Head of caudate nucleus (tissue), 42 donors: ENCODE measurements around the gene SNTB2.

ENCODE experiments used
- DNase-seq, 42 donors: peaks; one replicate each; pipeline versions ENCODE4 v3.0.0 to v3.0.0-alpha.2; 2020 to 2021; ENCODE audit warnings: mixed read lengths in 7 of 42
- intact Hi-C: fragments of 100-400 bp; cut with DNase I; formaldehyde crosslinking; loops from one replicate; pipeline ENCODE4 v1.15.0; 2022

Gene SNTB2

GRCh38 chr16:69325784-69326171, 138.8 kb downstream of the SNTB2 start:
- DNase-seq: peak in 5 of 42 donors; percentile 1 to 35 (median 22)
- intact Hi-C loops: no loop called here

GRCh38 chr16:69326172-69326873, 139.4 kb downstream of the SNTB2 start:
- intact Hi-C loops: no loop called here
- peak in 4 of 42 donors; percentile 3 to 30 (median 18) for DNase-seq

DNA sequence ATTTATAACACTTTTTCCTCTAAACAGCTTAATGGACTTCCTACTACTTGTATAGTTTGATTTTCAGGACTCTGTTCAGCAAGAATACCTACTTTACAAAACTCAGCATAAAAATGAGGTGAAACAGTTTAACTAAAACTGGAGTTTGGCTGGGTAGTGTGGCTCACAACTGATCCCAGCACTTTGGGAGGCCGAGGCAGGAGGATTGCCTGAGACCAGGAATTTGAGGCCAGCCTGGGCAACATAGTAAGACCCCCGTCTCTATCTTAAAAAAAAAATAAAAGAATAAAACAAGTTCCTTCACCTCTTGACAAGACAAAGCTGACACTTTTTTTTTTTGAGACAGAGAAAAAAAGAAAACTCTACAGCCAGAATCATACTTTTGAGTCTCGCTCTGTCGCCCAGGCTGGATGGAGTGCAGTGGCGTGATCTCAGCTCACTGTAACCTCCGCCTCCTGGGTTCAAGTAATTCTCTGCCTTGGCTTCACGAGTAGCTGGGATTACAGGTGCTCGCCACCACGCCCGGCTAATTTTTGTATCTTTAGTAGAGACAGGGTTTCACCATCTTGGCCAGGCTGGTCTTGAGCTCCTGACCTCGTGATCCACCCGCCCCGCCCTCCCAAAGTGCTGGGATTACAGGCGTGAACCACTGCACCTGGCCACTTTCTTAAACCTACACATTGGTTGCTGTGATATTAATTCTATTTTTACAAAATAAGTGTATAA, 140.8 kb downstream of the SNTB2 start:
- peak in 6 of 42 donors; percentile 7 to 25 (median 16) for DNase-seq
- intact Hi-C loops: no loop called here

DNA sequence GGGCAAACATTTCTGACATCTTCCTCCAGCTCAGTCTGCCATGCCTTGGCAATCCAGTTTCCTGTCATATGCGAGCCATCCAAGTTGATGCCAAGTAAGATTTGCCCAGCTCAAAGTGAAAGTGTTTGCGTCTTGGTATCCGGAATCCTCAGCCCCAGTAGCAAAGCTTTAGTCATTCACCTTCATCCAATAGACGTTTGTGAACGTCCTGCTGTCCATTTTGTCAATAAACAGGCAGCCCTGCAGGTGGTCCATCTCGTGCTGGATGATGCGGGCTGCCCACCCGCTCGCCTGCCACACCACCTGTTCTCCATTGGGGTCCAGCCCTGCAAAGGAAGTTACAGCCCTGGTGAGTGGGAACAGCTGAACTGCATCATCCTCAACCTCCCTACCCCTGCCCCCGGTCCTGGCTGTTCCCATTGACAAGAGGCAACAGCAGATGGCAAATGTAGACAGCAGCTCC, 141.9 kb downstream of the SNTB2 start:
- DNase-seq: peak in 7 of 42 donors; percentile 6 to 35 (median 27)
- intact Hi-C loops: no loop called here

- peak in 37 of 42 donors; percentile 5 to 78 (median 59) for DNase-seq
- intact Hi-C loops: loop anchor here (10.0 kb wide), 1 partner anchor 55 kb away; the partner anchor contains the start of gene TERF2
Observed at GRCh38 chr16:69329369-69330285, 142.7 kb downstream of the SNTB2 start.

DNA sequence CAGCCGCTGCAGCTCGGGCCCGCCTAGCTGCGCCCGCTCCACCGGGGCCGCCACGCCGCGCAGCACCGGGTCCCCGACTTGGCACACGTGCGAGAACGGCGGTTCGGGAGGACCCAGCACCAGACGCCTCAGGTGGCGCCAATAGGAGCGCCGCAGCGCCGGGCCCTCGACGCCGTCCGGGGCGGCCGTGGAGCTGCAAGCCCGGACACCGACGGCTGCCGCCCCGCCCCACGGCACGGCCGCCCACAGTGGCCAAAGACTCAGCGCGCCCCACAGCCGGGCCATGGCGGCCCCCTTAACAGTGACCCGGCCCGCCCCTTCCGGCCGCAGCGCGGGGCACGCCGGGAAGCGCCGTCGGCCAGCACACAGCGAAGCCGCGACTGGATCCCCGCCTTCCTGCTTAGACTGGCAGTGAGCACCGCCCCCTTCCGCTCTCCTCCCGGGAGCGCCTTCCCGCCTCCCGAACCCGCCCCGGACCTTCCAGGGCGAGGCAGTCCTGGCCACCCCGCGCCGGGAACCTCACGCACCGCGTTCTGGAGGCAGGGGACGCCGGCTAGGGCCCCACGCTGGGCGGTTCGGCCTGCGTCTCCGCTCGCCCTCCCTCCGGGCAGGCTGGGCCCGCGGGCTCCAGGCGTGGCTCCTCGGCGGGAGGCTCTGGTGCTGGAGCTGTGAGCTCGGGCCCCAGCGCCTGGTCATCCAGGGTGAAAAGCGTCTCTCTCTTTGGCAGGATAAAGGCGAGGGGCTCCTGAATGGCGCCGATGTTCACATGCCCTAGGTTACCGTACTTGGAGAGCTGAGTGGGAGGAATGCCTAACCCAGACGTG, 143.5 kb downstream of the SNTB2 start, which contains the start of gene PDF:
TSS of gene PDF (minus strand) at position 303 of the 824 bp plus-strand sequence. CDS start at position 285, 18 bp downstream.
- peak; percentile 88 to 98 (median 95) for DNase-seq
- intact Hi-C loops: loop anchor here (10.0 kb wide), 1 partner anchor 54 kb away; the partner anchor contains the start of gene TERF2

DNA sequence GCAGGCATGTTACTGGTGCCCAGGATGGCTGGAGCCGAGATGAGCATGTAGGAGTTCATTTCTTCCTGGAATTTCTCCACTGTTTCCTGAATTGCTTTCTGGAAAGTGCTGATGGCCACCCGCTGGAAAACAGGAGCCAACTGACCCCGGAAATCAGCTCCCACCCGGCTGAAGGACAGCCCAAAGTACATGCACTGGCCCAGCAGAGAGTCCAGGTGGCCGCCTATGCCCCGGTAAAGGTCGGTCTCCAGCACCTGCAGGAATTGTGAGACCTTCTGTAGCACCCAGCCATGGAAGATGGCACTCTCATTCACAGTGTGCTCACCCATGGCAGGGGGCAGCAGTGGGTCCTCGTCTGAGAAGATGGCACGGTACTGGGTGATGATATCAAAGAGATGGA, 147.7 kb downstream of the SNTB2 start:
- peak in 1 of 42 donors; percentile 10 for DNase-seq
- intact Hi-C loops: loop anchor here (10.0 kb wide), 1 partner anchor 50 kb away; the partner anchor contains the start of gene TERF2

- intact Hi-C loops: loop anchor here (2.0 to 10.0 kb wide), 2 partner anchors 28 to 46 kb away; partner anchors contain the start of genes TERF2 and VPS4A
- DNase-seq: peak in 8 of 42 donors; percentile 37 to 75 (median 60)
Observed at GRCh38 chr16:69338557-69339288, 151.8 kb downstream of the SNTB2 start.

- intact Hi-C loops: loop anchor here (2.0 to 10.0 kb wide), 2 partner anchors 29 to 45 kb away; partner anchors contain the start of genes TERF2 and VPS4A
- DNase-seq: peak; percentile 88 to 98 (median 96)
Observed at GRCh38 chr16:69339289-69340094, 152.5 kb downstream of the SNTB2 start, which contains the start of the genes COG8 and NIP7. COG8 (minus strand) TSS chr16:69339564; CDS start chr16:69339552, 12 bp downstream. NIP7 (plus strand) TSS chr16:69339772; CDS start chr16:69339830, 58 bp downstream.

DNA sequence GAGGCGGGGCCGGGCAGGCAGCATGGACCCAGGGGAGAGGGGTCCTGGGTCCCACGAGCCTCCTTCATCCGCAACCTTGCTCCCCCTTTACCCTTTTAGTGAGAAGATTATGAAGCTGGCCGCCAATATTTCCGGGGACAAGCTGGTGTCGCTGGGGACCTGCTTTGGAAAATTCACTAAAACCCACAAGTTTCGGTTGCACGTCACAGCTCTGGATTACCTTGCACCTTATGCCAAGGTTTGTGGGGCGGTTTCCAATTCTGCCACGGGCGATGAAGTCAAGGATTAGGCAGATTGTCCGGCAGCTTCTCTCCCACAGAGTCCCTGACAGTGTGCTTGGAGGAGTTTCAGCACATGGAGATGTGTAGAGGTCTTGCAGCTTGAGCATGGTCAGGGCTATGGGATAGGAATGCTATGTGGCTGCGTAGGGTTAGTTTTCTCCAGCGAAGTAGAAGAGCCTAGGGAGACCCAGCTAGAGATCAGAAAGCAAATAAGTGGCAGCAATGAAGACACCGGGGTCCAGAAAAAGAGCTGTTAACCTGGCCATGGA, 153.2 kb downstream of the SNTB2 start:
- intact Hi-C loops: no loop called here

DNA sequence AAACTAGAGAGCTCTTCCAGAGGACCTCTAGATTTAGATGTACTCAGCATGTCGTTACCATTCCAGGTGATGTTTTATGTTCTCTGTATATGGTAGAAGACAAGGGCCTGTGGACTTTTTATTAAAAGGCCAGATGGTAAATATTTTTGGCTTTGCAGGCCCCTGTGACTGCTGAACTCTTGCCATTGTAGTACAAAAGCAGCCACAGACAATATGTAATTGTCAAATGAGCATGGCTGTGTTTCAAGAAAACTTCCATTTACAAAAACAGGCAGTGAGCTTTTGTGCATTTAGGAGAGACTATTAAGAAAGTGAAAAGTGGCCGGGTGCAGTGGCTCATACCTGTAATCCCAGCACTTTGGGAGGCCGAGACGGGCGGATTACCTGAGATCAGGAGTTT, 157.2 kb downstream of the SNTB2 start:
- intact Hi-C loops: no loop called here
- DNase-seq: peak in 1 of 42 donors; percentile 2

More for the DNA sequence above, 153.2 kb downstream of the SNTB2 start:
- no peak for DNase-seq

GRCh38 chr16:69345923-69346322, 159.0 kb downstream of the SNTB2 start:
- intact Hi-C loops: no loop called here
- peak in 1 of 42 donors; percentile 4 for DNase-seq

GRCh38 chr16:69346683-69347082, 159.7 kb downstream of the SNTB2 start:
- intact Hi-C loops: no loop called here
- peak in 1 of 42 donors; percentile 8 for DNase-seq

- intact Hi-C loops: no loop called here
- no peak for DNase-seq
Observed at GRCh38 chr16:69348222-69348621, 161.3 kb downstream of the SNTB2 start.

DNA sequence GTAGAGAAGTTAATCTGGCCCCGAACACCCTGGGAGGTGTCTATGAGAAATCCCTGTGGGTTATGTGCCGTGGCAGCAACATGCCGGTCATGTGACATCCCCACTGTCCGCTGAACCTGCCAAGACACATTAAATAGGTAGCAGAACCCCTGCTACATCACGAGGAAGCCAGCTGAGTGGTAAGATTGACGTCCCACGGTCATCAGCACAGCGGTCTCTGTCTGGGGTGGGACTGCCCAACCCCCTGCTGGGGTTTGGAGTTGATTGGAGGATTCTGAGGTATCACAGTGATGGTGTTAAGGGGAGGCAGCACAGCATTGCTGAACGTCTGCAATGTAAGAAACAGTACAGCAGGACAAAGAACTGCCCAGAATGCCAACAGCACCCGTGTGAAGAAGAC, 162.6 kb downstream of the SNTB2 start:
- no peak for DNase-seq
- intact Hi-C loops: no loop called here
